Measurements from ENCODE around the gene DISC1. TPM values are rescaled to one million over a fixed set of nuclear protein-coding genes. Genes with fewer than 3 reads are reported as not detected.

The DISC1 gene
- total and polyA plus RNA-seq, 2 donors (not counting 1 experiment from before 2014, with no cell fraction given): 2.0 to 4.3 TPM

DNA sequence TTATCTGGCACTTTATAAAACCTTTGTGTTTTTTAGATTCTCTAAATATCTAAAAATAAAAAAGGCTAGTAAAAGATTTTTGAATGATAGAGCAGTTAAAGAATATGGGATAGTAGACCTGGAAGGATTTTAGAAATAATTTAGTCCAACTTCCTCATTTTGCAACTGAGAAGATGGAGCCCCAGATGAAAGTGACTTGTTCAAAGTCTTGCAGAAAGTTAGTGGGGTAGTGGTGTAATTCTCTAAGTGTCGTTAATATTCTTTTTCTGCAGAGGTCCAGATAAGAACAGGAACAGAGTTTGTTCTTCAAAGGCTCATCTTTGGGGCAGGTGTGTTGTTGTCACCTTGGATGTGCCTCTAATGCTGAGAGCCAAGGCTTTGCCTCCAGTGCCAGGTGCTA, 159.5 kb downstream of the DISC1 start:
- no peak overlapping the region for H2AFZ ChIP-seq (ENCODE audit: low read length)
- H3K4me1 ChIP-seq (ENCODE audit: control insufficient read depth, extremely low read depth, insufficient read depth, low read length): no peaks in the 10 kb centered on the region
- TF ChIP-seq, protein P1, sequence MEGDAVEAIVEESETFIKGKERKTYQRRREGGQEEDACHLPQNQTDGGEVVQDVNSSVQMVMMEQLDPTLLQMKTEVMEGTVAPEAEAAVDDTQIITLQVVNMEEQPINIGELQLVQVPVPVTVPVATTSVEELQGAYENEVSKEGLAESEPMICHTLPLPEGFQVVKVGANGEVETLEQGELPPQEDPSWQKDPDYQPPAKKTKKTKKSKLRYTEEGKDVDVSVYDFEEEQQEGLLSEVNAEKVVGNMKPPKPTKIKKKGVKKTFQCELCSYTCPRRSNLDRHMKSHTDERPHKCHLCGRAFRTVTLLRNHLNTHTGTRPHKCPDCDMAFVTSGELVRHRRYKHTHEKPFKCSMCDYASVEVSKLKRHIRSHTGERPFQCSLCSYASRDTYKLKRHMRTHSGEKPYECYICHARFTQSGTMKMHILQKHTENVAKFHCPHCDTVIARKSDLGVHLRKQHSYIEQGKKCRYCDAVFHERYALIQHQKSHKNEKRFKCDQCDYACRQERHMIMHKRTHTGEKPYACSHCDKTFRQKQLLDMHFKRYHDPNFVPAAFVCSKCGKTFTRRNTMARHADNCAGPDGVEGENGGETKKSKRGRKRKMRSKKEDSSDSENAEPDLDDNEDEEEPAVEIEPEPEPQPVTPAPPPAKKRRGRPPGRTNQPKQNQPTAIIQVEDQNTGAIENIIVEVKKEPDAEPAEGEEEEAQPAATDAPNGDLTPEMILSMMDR (conservative IDR thresholded peaks at IDR 0.05 in 1 of 2, IDR thresholded peaks at IDR 0.05 in 1 of 2; ENCODE audit: low read depth in 1 of 2, low read length in 2 of 2): no peak
- no peak for TF ChIP-seq EZH2 (IDR thresholded peaks at IDR 0.05; ENCODE audit: low read length, missing control alignments)
- no peak for DNase-seq (ENCODE audit: low read depth in 2 of 2)
- no peaks in the 10 kb centered on the region for H3K27me3 ChIP-seq (ENCODE audit: control insufficient read depth, insufficient read depth, low read length)
- H4K20me1 ChIP-seq (ENCODE audit: control insufficient read depth, extremely low read depth, insufficient read depth, low read length): no peaks in the 10 kb centered on the region
- H3K27ac ChIP-seq (ENCODE audit: insufficient read depth, low read length): no peak overlapping the region
- H3K4me2 ChIP-seq (ENCODE audit: extremely low read depth, insufficient read depth, low read length): no peak overlapping the region
- no peaks in the 10 kb centered on the region for H3K9me3 ChIP-seq (ENCODE audit: control insufficient read depth, insufficient read depth, low read depth, low read length)
- H3K36me3 ChIP-seq (ENCODE audit: control insufficient read depth, insufficient read depth, low read length): no peaks in the 10 kb centered on the region
- no peak overlapping the region for H3K9ac ChIP-seq (ENCODE audit: insufficient read depth, low read length)
- H3K79me2 ChIP-seq (ENCODE audit: control insufficient read depth, insufficient read depth, low read length): no peaks in the 10 kb centered on the region
- H3K4me3 ChIP-seq (replicated peaks in 1 of 4; ENCODE audit: control extremely low read depth in 1 of 4, insufficient read depth in 1 of 4, low read depth in 3 of 4, low read length in 4 of 4): no peak overlapping the region

DNA sequence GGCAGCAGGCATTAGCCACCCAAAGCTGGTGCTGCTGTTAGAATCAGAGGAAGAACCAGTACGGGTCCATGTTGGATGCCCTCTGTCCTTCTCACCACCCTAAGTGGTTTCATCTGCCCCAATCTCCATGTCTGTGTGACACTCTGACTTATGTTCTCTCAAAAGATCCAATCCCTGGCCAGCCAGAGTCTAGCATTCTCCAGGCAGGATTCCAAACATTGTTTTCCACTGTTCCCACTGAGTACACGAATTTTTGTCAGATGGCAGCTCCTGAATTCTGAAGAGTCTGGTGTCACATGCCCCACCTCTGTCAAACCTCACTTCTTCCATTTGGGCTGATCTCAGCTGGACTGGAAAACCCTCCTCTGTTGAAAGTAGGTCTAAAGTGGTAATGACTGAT, 166.0 kb downstream of the DISC1 start:
- Histone ChIP-seq H4K20me1 (ENCODE audit: control insufficient read depth, extremely low read depth, insufficient read depth, low read length) (no peaks in the 10 kb centered on the region), H3K79me2 (ENCODE audit: control insufficient read depth, insufficient read depth, low read length) (no peaks in the 10 kb centered on the region), H2AFZ (ENCODE audit: low read length) (no peak overlapping the region), H3K27ac (ENCODE audit: insufficient read depth, low read length) (no peak overlapping the region), H3K4me1 (ENCODE audit: control insufficient read depth, extremely low read depth, insufficient read depth, low read length) (no peaks in the 10 kb centered on the region), H3K4me3 (replicated peaks in 1 of 4; ENCODE audit: control extremely low read depth in 1 of 4, insufficient read depth in 1 of 4, low read depth in 3 of 4, low read length in 4 of 4) (no peak overlapping the region), H3K36me3 (ENCODE audit: control insufficient read depth, insufficient read depth, low read length) (no peaks in the 10 kb centered on the region), H3K4me2 (ENCODE audit: extremely low read depth, insufficient read depth, low read length) (no peak overlapping the region), H3K9me3 (ENCODE audit: control insufficient read depth, insufficient read depth, low read depth, low read length) (no peaks in the 10 kb centered on the region), H3K27me3 (ENCODE audit: control insufficient read depth, insufficient read depth, low read length) (no peaks in the 10 kb centered on the region), H3K9ac (ENCODE audit: insufficient read depth, low read length) (no peak overlapping the region)
- no peak for DNase-seq (ENCODE audit: low read depth in 2 of 2)
- TF ChIP-seq, protein P1 (conservative IDR thresholded peaks at IDR 0.05 in 1 of 2, IDR thresholded peaks at IDR 0.05 in 1 of 2; ENCODE audit: low read depth in 1 of 2, low read length in 2 of 2): no peak
- no peak for TF ChIP-seq EZH2 (IDR thresholded peaks at IDR 0.05; ENCODE audit: low read length, missing control alignments)

DNA sequence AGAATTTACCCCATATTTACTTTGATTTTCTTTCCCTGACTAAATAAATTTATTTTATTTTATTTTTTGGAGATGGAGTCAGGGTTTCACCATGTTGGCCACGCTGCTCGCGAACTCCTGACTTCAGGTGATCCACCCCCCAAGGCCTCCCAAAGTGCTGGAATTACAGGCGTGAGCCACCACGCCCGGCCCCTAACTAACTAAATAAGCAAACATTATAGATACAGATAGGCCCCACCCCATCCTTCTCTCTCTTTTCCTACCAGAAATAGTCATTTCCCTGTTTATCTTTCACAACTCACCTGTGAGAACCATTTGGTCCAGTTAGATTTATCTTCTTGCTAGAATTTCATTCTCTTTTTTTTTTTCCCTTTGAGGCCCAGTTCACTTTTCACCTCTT, 167.3 kb downstream of the DISC1 start:
- H3K79me2 ChIP-seq (ENCODE audit: control insufficient read depth, insufficient read depth, low read length): no peaks in the 10 kb centered on the region
- DNase-seq (ENCODE audit: low read depth in 2 of 2): no peak
- H3K9ac ChIP-seq (ENCODE audit: insufficient read depth, low read length): no peak overlapping the region
- H2AFZ ChIP-seq (ENCODE audit: low read length): no peak overlapping the region
- H3K4me3 ChIP-seq (replicated peaks in 1 of 4; ENCODE audit: control extremely low read depth in 1 of 4, insufficient read depth in 1 of 4, low read depth in 3 of 4, low read length in 4 of 4): no peak overlapping the region
- no peak overlapping the region for H3K4me2 ChIP-seq (ENCODE audit: extremely low read depth, insufficient read depth, low read length)
- H3K9me3 ChIP-seq (ENCODE audit: control insufficient read depth, insufficient read depth, low read depth, low read length): no peaks in the 10 kb centered on the region
- H3K27me3 ChIP-seq (ENCODE audit: control insufficient read depth, insufficient read depth, low read length): no peaks in the 10 kb centered on the region
- H3K27ac ChIP-seq (ENCODE audit: insufficient read depth, low read length): no peak overlapping the region
- no peaks in the 10 kb centered on the region for H3K36me3 ChIP-seq (ENCODE audit: control insufficient read depth, insufficient read depth, low read length)
- TF ChIP-seq, protein P1 (conservative IDR thresholded peaks at IDR 0.05 in 1 of 2, IDR thresholded peaks at IDR 0.05 in 1 of 2; ENCODE audit: low read depth in 1 of 2, low read length in 2 of 2): no peak
- no peak for TF ChIP-seq EZH2 (IDR thresholded peaks at IDR 0.05; ENCODE audit: low read length, missing control alignments)
- no peaks in the 10 kb centered on the region for H4K20me1 ChIP-seq (ENCODE audit: control insufficient read depth, extremely low read depth, insufficient read depth, low read length)
- no peaks in the 10 kb centered on the region for H3K4me1 ChIP-seq (ENCODE audit: control insufficient read depth, extremely low read depth, insufficient read depth, low read length)

Data from fibroblast of lung (primary cell).